NCI-H1092 treated with DMSO at 0.1 percent for 48 hours (cell line): ENCODE data around the gene COQ9.
"Not testable (repeated sequence)": the region's sequence is repeated elsewhere in the genome, so short reads cannot be mapped to it uniquely, and the experiment has no call there.

Experiments used
- DNase-seq: peaks from one replicate; lab custom pipeline; 2025; lab: John Stamatoyannopoulos, UW

Gene COQ9

GRCh38 chr16:57447186-57447962 lies at the start of gene COQ9, which contains the start of gene CIAPIN1:
TSS of gene COQ9 (plus strand) at chr16:57447479. CDS start at chr16:57447506, 27 bp downstream.
TSS of gene CIAPIN1 (minus strand) at chr16:57447385. CDS start at chr16:57440928, 6,457 bp downstream.
- DNase-seq: peak; percentile 87

- DNase-seq: not testable (repeated sequence)
Observed at GRCh38 chr16:57397493-57397892, 49.8 kb upstream of the COQ9 start.

- no peak for DNase-seq
Observed at GRCh38 chr16:57401943-57402640, 45.2 kb upstream of the COQ9 start.

- no peak for DNase-seq
Observed at GRCh38 chr16:57403965-57404817, 43.1 kb upstream of the COQ9 start, which contains the start of gene CCL17. TSS of gene CCL17 (plus strand) at chr16:57404767. CDS start at chr16:57413933, 9,166 bp downstream.

- DNase-seq: no peak
Observed at GRCh38 chr16:57405097-57405496, 42.2 kb upstream of the COQ9 start.

- no peak for DNase-seq
Observed at GRCh38 chr16:57406881-57407280, 40.4 kb upstream of the COQ9 start.

GRCh38 chr16:57407521-57408353 lies 39.5 kb upstream of the COQ9 start:
- no peak for DNase-seq

- no peak for DNase-seq
Observed at GRCh38 chr16:57409065-57409464, 38.2 kb upstream of the COQ9 start.

GRCh38 chr16:57409870-57410587 lies 37.2 kb upstream of the COQ9 start:
- DNase-seq: peak; percentile 20

GRCh38 chr16:57411362-57411976 lies 35.8 kb upstream of the COQ9 start:
- no peak for DNase-seq

- no peak for DNase-seq
Observed at GRCh38 chr16:57412584-57412983, 34.7 kb upstream of the COQ9 start.

- no peak for DNase-seq
Observed at GRCh38 chr16:57413301-57413730, 34.0 kb upstream of the COQ9 start.

- no peak for DNase-seq
Observed at GRCh38 chr16:57413733-57414132, 33.5 kb upstream of the COQ9 start.

GRCh38 chr16:57416084-57416483 lies 31.2 kb upstream of the COQ9 start:
- no peak for DNase-seq

GRCh38 chr16:57419506-57419905 lies 27.8 kb upstream of the COQ9 start:
- no peak for DNase-seq

- peak; percentile 57 for DNase-seq
Observed at GRCh38 chr16:57422026-57422944, 25.0 kb upstream of the COQ9 start.

- DNase-seq: no peak
Observed at GRCh38 chr16:57423152-57423551, 24.1 kb upstream of the COQ9 start.

- no peak for DNase-seq
Observed at GRCh38 chr16:57424583-57424982, 22.7 kb upstream of the COQ9 start.

- DNase-seq: no peak
Observed at GRCh38 chr16:57426356-57426755, 20.9 kb upstream of the COQ9 start.
